Measurements from ENCODE around the gene CARD14.
A peak's percentile ranks its signal among the peaks of the same experiment; 100 is the strongest.

DNA sequence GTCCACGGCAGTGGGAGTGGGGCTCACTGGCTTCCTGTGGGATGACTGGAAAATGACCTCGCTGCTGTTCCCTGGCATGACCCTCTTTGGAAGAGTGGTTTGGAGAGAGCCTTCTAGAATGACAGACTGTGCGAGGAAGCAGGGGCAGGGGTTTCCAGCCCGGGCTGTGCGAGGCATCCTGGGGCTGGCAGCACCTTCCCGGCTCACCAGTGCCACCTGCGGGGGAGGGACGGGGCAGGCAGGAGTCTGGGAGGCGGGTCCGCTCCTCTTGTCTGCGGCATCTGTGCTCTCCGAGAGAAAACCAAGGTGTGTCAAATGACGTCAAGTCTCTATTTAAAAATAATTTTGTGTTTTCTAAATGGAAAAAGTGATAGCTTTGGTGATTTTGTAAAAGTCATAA is 83.0 kb downstream of the CARD14 start:
- TF ChIP-seq, protein P1, sequence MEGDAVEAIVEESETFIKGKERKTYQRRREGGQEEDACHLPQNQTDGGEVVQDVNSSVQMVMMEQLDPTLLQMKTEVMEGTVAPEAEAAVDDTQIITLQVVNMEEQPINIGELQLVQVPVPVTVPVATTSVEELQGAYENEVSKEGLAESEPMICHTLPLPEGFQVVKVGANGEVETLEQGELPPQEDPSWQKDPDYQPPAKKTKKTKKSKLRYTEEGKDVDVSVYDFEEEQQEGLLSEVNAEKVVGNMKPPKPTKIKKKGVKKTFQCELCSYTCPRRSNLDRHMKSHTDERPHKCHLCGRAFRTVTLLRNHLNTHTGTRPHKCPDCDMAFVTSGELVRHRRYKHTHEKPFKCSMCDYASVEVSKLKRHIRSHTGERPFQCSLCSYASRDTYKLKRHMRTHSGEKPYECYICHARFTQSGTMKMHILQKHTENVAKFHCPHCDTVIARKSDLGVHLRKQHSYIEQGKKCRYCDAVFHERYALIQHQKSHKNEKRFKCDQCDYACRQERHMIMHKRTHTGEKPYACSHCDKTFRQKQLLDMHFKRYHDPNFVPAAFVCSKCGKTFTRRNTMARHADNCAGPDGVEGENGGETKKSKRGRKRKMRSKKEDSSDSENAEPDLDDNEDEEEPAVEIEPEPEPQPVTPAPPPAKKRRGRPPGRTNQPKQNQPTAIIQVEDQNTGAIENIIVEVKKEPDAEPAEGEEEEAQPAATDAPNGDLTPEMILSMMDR (IDR thresholded peaks at IDR 0.05) = peak; percentile 60
- no peak for TF ChIP-seq EZH2phosphoT487 (IDR thresholded peaks at IDR 0.05)
- no peak for TF ChIP-seq EZH2 (IDR thresholded peaks at IDR 0.05)
